GM19099 (cell line): Measurements from ENCODE around the gene DENND1A.

Experiments used
- POLR2A ChIP-seq: IDR thresholded peaks from 3 replicates; pipeline ENCODE4 v1.6.1; 2011; ENCODE audit warnings: low read depth; ENCODE audit not compliant: insufficient read length; ENCODE audit errors: extremely low read depth

Gene DENND1A

GRCh38 chr9:123614306-123615263 lies 315.3 kb downstream of the DENND1A start:
- no peak for TF ChIP-seq POLR2A

- no peak for TF ChIP-seq POLR2A
Measured at GRCh38 chr9:123611226-123611625, 318.7 kb downstream of the DENND1A start.

GRCh38 chr9:123609844-123610243 lies 320.1 kb downstream of the DENND1A start:
- no peak for TF ChIP-seq POLR2A

- TF ChIP-seq POLR2A = no peak
Measured at GRCh38 chr9:123608104-123608503, 321.8 kb downstream of the DENND1A start.

GRCh38 chr9:123607479-123607878 lies 322.4 kb downstream of the DENND1A start:
- TF ChIP-seq POLR2A = no peak

GRCh38 chr9:123606141-123606540 lies 323.8 kb downstream of the DENND1A start:
- TF ChIP-seq POLR2A = no peak

GRCh38 chr9:123605286-123605685 lies 324.6 kb downstream of the DENND1A start:
- TF ChIP-seq POLR2A = no peak

- no peak for TF ChIP-seq POLR2A
Measured at GRCh38 chr9:123604861-123605260, 325.1 kb downstream of the DENND1A start.

GRCh38 chr9:123601828-123602227 lies 328.1 kb downstream of the DENND1A start:
- no peak for TF ChIP-seq POLR2A

GRCh38 chr9:123599781-123600180 lies 330.1 kb downstream of the DENND1A start:
- TF ChIP-seq POLR2A = no peak

- TF ChIP-seq POLR2A = no peak
Measured at GRCh38 chr9:123597876-123598556, 331.9 kb downstream of the DENND1A start.

- no peak for TF ChIP-seq POLR2A
Measured at GRCh38 chr9:123597048-123597447, 332.9 kb downstream of the DENND1A start.

GRCh38 chr9:123591283-123591682 lies 338.6 kb downstream of the DENND1A start:
- TF ChIP-seq POLR2A = no peak

GRCh38 chr9:123590499-123590898 lies 339.4 kb downstream of the DENND1A start:
- no peak for TF ChIP-seq POLR2A

- TF ChIP-seq POLR2A = no peak
Measured at GRCh38 chr9:123589361-123590239, 340.3 kb downstream of the DENND1A start.

- no peak for TF ChIP-seq POLR2A
Measured at GRCh38 chr9:123586275-123586674, 343.7 kb downstream of the DENND1A start.
